Measurements from ENCODE around the gene TMEM187.

TMEM187 gene

GRCh38 chrX:153972368-153973126 is at the start of gene TMEM187:
TMEM187 (plus strand) TSS chrX:153972754; CDS start chrX:153982063, 9,309 bp downstream.
- peak; percentile 86 for DNase-seq

DNA sequence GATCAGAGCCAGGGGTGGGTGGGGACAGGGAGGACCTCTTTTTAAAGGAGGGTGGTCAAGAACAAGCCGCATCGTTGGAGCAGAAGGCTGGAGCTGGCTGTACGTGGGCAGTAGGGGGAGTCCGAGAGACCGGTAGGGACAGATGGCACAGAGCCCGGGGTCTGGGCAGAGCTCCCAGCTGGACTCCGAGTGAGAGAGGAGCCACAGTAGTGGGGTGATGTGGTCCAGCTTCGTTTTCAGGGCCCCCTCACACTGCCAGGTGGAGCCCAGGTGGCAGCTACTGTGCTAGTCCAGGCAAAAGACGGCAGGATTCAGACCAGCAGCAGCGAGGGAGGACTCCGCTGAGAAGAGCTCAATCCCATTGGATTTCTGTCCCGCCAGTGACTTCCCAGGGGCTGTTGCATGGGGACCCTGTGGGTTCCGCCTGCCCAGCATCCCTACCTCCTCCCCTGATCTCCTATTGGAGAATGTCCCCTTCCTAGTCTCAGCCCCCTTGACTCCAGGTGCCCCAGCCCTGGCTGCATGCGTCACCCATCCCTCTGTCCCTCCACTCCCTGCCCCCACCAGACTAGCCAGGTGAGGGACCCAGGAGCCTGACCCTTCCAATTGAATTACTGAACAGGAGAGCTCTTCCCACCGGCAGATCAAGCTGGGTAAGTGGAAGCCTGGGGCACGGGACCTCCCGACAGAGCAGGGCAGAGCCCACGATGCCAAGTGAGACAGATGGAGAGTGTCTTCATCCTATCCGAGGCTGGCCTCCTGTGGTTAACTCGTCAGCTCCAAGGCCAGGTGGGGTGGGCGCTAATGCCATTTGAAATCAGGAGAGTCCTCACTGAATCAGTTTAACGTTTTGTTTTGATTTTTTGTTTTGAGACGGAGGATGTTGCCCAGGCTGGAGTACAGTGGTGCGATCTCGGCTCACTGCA is 49.4 kb upstream of the TMEM187 start:
- DNase-seq, result no peak

GRCh38 chrX:153924149-153924861 is 48.2 kb upstream of the TMEM187 start:
- no peak for DNase-seq

DNA sequence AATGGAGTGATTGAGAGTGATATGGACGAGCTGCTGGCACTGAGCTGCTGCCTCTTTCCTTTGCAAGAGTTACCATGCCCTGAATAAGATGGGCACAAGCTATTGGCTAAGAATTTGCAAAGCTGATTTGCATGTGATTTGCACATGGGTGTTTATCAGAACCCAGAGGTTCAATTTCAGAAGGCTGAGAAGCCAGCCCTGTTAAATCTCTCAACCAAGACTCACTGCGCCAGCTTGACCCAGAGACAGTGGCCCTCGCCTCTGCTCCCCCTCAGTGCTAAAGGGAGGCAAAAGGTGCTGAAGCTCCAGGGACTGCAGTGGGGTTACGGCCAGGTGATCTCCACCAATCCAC is 47.2 kb upstream of the TMEM187 start:
- no peak for DNase-seq

DNA sequence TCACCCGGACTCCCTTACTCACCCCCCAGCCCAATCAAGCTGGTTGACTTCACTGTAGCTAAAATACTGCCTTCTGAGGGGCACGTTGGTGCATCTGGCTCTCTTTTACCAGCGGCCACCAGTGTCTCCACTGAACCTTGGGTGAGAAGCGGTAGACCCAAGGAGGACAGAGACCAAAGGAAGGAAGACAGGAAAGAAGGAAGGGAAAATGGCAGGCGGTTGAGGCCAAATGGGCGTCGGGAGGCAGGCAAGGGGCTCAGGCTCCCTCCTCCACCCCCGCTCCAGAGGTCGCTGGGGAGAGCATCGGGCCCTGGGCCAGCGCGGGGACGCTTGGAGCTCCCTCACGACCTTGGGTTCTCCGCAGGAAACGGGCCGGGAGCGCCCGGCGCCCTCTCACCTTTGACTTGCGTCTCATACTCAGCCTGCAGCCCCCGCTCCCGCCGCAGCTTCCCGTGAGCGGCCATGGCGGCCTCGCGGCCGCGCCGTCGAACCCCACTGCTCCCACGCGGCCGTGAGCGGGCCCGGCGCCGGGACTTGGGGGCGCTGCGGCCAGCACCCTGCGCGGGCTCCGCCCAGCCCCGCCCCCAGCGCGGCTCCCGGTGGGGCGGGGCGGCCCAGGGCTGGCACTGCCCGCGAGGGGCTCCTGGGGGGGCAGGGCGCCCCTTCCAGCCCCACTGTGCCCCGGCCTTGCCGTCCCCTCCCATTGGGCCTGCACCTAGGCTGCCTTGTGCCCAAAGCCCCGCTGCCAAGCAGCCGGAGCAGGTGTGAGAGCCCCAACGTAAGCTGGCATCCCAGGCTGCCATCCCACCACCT is 46.6 kb upstream of the TMEM187 start, which contains the start of gene ARHGAP4:
TSS of gene ARHGAP4 (minus strand) at position 526 of the 813 bp plus-strand sequence. CDS start at position 464, 62 bp downstream.
- DNase-seq, result peak in 1 of 2 donors; percentile 40

DNA sequence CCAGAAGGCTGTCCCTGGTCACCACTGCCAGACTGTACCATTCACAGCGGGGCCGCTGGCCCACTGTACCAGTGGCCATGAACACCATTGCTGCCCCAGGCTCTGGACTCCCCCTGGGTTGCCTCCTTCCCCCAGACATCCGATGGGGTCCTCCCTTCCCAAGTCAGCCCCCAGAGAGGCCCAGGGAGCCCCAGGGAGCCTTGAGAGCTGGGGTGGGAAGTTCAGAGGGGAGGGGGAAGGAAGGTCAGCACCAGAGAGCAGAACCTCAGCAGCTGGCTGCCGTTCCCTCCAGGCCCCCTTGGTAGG is 46.0 kb upstream of the TMEM187 start:
- no peak for DNase-seq

DNA sequence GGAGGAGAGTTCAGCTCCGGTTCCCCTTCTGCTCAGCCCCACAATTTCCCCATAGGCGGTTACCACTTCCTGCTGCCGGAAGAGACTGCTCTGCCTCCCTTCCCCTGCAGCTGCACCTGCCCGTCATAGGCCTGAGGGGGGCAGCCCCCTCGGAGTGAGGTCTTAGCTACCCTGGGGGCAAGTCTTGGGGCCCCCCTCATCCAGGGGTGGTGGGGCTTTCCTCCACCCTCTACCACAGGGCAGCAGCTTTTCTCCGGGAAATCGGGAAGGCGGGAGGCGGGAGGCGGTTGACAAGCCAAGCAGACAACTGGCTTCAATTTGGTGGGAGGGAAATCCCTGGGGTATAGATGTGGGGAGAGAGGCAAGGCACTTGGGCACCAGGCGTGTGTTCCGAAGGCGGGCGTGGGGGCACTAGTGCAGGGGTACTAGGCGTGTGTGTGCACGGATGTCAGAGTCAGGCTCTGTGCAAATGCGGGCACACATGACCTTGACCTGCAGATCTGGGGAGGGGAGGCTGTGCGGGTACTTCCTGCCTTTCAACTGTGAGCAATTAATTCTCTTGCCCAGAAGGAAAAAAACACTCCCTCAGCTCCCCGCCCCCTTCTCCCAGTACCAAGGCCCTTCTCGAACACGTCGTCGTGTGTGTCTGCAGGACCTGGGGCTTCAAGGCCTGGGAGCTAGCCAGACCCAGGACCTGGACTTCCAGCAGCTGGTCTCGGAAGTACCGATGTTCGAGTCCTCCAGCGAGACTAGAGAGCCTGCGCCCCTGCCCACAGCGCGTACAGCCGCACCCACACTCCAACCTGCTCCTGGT is 45.5 kb upstream of the TMEM187 start:
- DNase-seq, result peak; percentile 64 to 69

- no peak for DNase-seq
Measured at GRCh38 chrX:153927672-153927921, 45.0 kb upstream of the TMEM187 start.

DNA sequence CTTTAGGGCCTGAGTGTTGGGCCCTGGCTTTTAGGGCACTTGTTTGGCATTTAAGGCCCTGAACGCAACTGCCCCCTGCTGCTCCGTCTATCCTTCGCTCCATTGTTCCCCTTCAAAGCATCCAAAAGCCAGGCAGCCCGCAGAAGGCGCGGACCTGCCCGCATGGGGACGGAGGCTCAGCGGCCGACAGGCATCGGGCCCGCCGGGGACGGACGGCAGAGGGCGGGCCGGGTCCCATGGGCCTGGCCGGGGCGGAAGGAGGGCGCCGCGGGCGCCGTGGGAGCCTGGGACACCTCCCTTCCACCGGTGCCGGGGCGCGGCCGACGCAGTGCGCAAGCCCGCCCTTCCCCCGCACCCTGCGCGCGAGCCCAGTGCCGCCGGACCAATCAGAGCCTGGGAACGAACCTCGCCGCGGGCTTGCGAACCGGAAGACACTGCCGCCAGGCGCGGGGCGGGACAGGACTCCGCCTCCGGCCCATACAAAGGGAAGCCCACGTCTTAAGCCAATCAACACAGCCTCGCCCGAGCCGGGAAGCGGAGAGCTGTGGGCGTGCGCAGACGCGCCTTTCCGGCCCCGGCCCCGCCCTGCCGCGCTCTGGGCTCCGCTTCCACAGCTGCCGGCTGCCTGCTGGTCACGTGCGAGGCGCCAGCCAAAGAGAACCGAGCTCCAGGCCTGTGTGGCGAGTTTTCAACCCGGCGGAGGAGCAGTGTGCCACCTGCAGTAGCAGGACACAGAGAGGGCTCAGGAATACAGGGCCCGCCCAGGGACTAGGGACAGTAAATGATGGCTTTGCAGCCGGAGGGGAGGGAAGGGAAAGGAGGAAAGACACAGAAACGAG is 44.4 kb upstream of the TMEM187 start:
- peak; percentile 90 to 93 for DNase-seq

DNA sequence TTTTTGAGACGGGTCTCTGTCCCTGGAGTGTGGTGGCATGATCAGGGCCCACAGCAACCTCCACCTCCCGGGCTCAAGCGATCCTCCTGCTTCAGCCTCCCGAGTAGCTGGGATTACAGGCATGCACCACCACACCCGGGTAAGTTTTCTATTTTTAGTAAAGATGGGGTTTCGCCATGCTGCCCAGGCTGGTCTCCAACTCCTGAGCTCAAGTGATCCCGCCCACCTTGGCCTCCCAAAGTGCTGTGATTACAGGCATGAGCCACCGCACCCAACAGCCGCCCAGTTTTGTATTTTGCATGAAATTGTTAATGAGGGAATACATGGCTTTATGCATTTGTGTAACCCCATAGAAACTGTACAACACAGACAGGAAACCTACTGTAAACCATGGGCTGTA is 43.7 kb upstream of the TMEM187 start:
- no peak for DNase-seq

DNA sequence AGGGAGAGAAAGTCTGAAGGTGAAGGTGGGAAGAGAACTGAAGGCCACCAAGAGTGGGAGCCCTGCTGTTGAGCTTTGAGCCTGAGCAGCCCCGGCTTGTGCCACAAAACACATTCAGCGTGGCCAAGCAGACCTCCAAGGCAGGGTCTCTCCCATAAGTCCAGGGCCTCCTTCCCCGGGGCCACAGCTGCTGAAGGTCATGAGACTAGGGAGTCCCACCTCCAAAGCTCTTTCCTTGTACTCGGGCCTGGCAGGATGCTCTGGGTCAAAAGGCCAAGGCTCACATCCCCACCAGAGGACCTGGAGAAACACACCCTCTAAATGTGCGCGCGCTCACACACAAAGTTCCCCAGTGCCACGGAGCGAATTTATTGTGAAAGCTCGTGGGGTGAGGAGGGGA is 43.0 kb upstream of the TMEM187 start:
- no peak for DNase-seq

DNA sequence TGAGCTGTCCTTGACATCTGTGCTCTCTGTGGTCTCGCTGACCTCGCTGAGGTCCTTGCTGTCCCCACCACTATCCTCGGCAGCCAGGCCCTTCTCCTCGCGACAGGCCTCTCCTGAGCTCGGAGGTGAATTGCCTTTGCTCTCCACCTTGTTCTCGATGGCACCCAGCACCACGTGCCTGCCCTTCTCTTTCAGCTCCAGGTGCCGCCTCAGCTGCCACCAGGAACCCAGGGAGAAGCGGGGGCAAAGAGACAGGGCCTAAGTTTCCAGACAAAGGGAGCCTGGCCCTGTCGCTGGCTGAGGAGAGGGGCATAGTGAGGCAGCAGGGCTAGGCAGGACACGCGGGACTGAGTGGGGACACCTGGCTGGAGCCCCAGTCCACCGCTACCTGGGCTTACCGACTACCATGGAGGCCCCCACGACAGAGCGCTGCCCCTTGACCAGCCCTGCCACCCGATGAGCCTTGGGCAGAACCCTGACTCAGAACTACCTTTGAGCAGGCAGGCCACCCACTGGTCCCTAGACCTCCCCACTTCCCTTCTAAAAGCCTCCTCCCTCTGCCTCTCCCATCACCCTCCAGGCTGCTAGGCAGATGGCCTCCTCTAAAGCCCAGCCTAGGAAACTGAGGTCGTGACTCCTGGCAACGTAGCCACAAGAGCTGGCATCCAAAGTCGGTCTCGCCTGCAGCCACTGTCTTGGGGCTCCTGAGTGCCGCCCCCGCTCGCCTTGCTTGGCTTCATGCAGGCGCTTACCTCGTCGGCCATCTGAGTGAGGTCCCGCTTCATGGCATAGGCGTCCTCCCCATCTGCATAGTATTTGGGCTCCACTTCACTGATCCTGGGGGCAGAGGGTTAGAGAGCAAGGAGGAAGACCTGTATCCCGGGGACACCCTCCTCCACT is 42.3 kb upstream of the TMEM187 start:
- DNase-seq, result no peak

GRCh38 chrX:153931151-153931550 is 41.4 kb upstream of the TMEM187 start:
- DNase-seq, result no peak

GRCh38 chrX:153931748-153932147 is 40.8 kb upstream of the TMEM187 start:
- no peak for DNase-seq

DNA sequence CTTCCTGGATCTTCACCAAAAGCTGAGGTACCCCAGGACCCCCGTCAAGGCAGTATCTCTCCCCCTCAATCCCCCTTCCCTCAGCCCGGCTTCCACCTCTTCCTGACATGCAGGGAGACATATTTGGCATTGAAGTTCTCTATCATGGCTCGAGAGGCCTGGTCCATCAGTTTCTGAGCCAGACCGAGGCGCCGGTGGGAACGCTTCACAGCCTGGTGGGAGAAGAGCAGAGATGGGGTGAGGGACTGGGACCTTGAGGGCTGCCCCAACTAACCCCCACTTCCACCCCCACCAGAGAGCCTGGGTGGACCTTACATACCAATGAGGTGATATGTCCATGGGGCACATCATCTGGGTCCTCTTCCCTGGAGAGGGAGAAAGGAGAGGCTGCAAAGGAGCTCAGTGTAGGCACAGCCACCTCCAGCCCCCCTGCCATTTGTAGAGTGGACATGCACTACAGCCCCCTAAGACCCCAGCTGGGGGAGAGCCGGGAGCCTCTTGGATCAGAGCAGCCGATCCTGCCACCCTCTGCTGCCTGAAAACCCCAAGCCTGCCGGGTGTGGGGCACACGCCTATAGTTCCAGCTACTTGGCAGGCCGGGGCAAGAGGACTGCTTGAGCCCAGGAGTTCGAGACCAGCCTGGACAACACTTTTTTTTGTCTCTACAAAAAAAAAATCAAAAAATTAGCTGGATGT is 40.2 kb upstream of the TMEM187 start:
- DNase-seq, result no peak

GRCh38 chrX:153933748-153934147 is 38.8 kb upstream of the TMEM187 start:
- DNase-seq, result no peak

DNA sequence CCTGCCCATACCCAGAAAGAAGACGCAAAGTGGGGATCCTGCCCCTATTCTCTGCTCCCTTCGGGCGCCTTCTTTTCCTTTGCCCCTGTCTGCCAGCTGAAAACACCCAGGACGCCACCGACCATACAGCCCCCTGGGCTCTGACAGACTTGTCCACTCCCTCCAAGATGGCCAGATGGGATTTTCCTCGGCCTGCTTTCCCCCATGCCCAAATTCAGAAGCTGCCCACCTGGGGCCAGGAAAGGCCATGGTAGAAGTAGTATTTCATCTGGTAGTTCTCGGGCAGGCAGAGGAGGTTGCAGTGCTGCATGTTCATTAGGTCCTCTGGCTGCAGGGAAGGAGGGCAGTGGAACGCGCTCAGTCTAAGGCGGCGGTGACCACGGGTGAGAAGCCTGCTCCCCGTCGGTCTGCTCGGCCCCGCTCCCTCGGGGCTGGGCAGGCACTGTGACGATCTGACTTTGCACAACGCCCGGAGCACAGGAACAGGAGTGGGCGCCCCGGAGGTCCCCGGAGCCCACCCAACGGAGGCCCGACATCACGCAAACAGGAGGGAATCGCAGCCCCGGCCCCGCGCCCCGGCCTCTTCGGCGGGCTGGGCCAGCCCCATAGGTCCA is 38.3 kb upstream of the TMEM187 start:
- DNase-seq, result no peak

GRCh38 chrX:153934762-153935325 is 37.7 kb upstream of the TMEM187 start, which contains the start of gene NAA10:
NAA10 (minus strand) TSS chrX:153935037; CDS start chrX:153934904, 133 bp downstream.
- peak; percentile 50 to 56 for DNase-seq

Measured in activated CD4-positive, alpha-beta T cell treated with anti-CD3 and anti-CD28 coated beads for 4 hours (primary cell).